SH-SY5Y (cell line): ENCODE results near the gene MED19.

Source experiments
- GATA2 ChIP-seq: IDR thresholded peaks from 2 replicates; pipeline ENCODE4 v1.6.1; 2011; ENCODE audit warnings: mild to moderate bottlenecking, low read depth, low read length
- GATA3 ChIP-seq: IDR thresholded peaks from 2 replicates; pipeline ENCODE4 v1.6.1; 2011; ENCODE audit warnings: low read depth, mild to moderate bottlenecking, low read length, moderate library complexity

GRCh38 chr11:57674251-57674650 is 37.8 kb downstream of the MED19 start:
- no peak for TF ChIP-seq GATA2
- TF ChIP-seq GATA3 = no peak
